Astrocyte (in vitro differentiated cells and primary cell): ENCODE measurements around the gene PPP1R14D. TPM values are rescaled to one million over a fixed set of nuclear protein-coding genes. Genes with fewer than 3 reads are reported as not detected.

Experiments used
- DNase-seq: peaks from one replicate; pipeline ENCODE4 v3.0.0-alpha.2; 2010; ENCODE audit warnings: low read depth
- FAIRE-seq: peaks from 2 replicates; lab custom pipeline; 2011; peaks lifted over from hg19 to GRCh38; lab: Jason Lieb, UNC
- H2AFZ ChIP-seq: 2 replicates; pipeline ENCODE4 v1.6.0; 2012; ENCODE audit warnings: low read depth, low read length, inconsistent platforms
- H3K27ac ChIP-seq: 2 replicates; pipeline ENCODE4 v1.5.1; 2011; ENCODE audit warnings: low read depth, low read length, inconsistent platforms
- H3K27me3 ChIP-seq: 2 replicates; pipeline ENCODE4 v1.6.0; 2011; ENCODE audit warnings: low read length, inconsistent platforms; ENCODE audit not compliant: insufficient read depth
- H3K36me3 ChIP-seq: 2 replicates; pipeline ENCODE4 v1.5.1; 2011; ENCODE audit warnings: low read length, inconsistent platforms; ENCODE audit not compliant: insufficient read depth
- H3K4me1 ChIP-seq: 2 replicates; pipeline ENCODE4 v1.5.1; 2011; ENCODE audit warnings: low read length, inconsistent platforms; ENCODE audit not compliant: insufficient read depth
- H3K4me2 ChIP-seq: 2 replicates; pipeline ENCODE4 v1.6.0; 2012; ENCODE audit warnings: low read length, inconsistent platforms
- H3K4me3 ChIP-seq: 2 replicates; pipeline ENCODE4 v1.5.1; 2011; ENCODE audit warnings: low read depth, mild to moderate bottlenecking, low read length, inconsistent platforms; ENCODE audit not compliant: insufficient read depth
- H3K79me2 ChIP-seq: 2 replicates; pipeline ENCODE4 v1.6.0; 2012; ENCODE audit warnings: mild to moderate bottlenecking, low read length, inconsistent platforms; ENCODE audit not compliant: insufficient read depth
- H3K9ac ChIP-seq: 2 replicates; pipeline ENCODE4 v1.6.0; 2012; ENCODE audit warnings: mild to moderate bottlenecking, low read length, inconsistent platforms
- H3K9me3 ChIP-seq: 2 replicates; pipeline ENCODE4 v1.5.1; 2012; ENCODE audit warnings: low read depth, mild to moderate bottlenecking, low read length, inconsistent platforms; ENCODE audit not compliant: insufficient read depth
- H4K20me1 ChIP-seq: 2 replicates; pipeline ENCODE4 v1.6.0; 2012; ENCODE audit warnings: low read length, inconsistent platforms; ENCODE audit not compliant: insufficient read depth
- H3K27ac Mint-ChIP-seq: one replicate; pipeline ENCODE4 v1.8.0; 2021; ENCODE audit warnings: mild to moderate bottlenecking, mixed read lengths; ENCODE audit not compliant: unreplicated experiment
- H3K27me3 Mint-ChIP-seq: one replicate; pipeline ENCODE4 v1.8.0; 2021; ENCODE audit warnings: low read depth, mixed read lengths; ENCODE audit not compliant: unreplicated experiment
- H3K36me3 Mint-ChIP-seq: one replicate; pipeline ENCODE4 v1.8.0; 2021; ENCODE audit warnings: low read depth, mixed read lengths; ENCODE audit not compliant: unreplicated experiment
- H3K4me1 Mint-ChIP-seq: one replicate; pipeline ENCODE4 v1.8.0; 2021; ENCODE audit warnings: low read depth, mixed read lengths; ENCODE audit not compliant: unreplicated experiment
- H3K4me3 Mint-ChIP-seq: one replicate; pipeline ENCODE4 v1.8.0; 2021; ENCODE audit warnings: mild to moderate bottlenecking, moderate library complexity, mixed read lengths; ENCODE audit not compliant: unreplicated experiment
- H3K9me3 Mint-ChIP-seq: one replicate; pipeline ENCODE4 v1.8.0; 2021; ENCODE audit warnings: mild to moderate bottlenecking, mixed read lengths; ENCODE audit not compliant: unreplicated experiment
- CTCF ChIP-seq: IDR thresholded peaks from 2 replicates; pipeline ENCODE4 v1.5.1; 2011; ENCODE audit warnings: low read depth, mild to moderate bottlenecking, inconsistent platforms, low read length, moderate library complexity; ENCODE audit not compliant: insufficient read depth
- EZH2 ChIP-seq: IDR thresholded peaks from 2 replicates; pipeline ENCODE4 v1.6.1; 2012; ENCODE audit warnings: mild to moderate bottlenecking, low read length, inconsistent platforms; ENCODE audit not compliant: insufficient read depth
- total RNA-seq: library from RNA; stranded (reverse); gene quantifications from 2 replicates; pipeline ENCODE4 v1.2.1, GENCODE V29; 2021

The PPP1R14D gene
- total RNA-seq, 1 donor from 2014 or later: not detected

GRCh38 chr15:40766906-40767837, 61.3 kb downstream of the PPP1R14D start:
- Histone ChIP-seq H3K27me3 (no peaks in the 10 kb centered on the region), H2AFZ (no peak overlapping the region), H3K9me3 (no peaks in the 10 kb centered on the region), H4K20me1 (peaks cover 46% of the 10 kb centered on the region), H3K4me3 (no peak overlapping the region), H3K9ac (no peak overlapping the region), H3K36me3 (no peaks in the 10 kb centered on the region), H3K4me2 (peak overlapping the region; percentile 42), H3K4me1 (peaks cover 59% of the 10 kb centered on the region), H3K27ac (no peak overlapping the region), H3K79me2 (no peaks in the 10 kb centered on the region)
- H3K27ac Mint-ChIP-seq: no peak overlapping the region
- no peak overlapping the region for H3K4me3 Mint-ChIP-seq
- peak; percentile 64 for DNase-seq
- no peak for FAIRE-seq
- H3K4me1 Mint-ChIP-seq: peaks cover 21% of the 10 kb centered on the region
- TF ChIP-seq CTCF: no peak
- TF ChIP-seq EZH2: no peak
- no peaks in the 10 kb centered on the region for H3K27me3 Mint-ChIP-seq
- peaks cover under 1% of the 10 kb centered on the region for H3K36me3 Mint-ChIP-seq
- no peaks in the 10 kb centered on the region for H3K9me3 Mint-ChIP-seq

DNA sequence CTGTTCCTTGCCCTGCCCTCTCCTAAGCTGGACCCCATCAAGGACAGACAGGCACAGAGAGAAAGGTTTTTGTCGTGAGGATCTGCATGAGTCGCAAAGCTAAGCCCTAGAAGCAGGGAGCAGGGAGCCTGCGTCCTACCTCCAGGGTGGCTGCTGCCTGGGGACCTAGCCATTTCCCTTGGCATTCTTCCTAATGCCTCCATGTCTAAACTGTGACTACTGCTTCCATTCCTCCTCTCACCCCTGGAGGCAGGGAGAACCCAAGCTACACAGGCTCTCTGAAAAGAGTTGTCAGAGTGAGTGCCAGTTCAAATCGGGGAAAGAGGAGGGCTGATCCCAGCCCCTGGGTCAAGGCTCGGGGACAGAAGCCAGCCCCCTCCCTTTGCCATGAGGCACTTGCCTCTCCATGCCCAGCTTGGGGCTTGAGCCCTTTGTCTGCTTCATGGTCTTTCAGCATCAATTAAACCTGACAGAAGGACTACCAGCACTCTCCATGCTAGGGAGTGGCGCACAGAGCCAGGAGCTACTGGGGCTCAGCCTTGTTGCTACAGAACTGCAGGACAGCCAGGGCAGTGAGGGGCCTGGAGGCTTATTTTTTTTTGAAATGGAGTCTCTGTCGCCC, 62.2 kb downstream of the PPP1R14D start:
- FAIRE-seq: no peak
- H3K36me3 ChIP-seq: no peaks in the 10 kb centered on the region
- H3K9me3 Mint-ChIP-seq: no peaks in the 10 kb centered on the region
- no peak overlapping the region for H3K4me3 Mint-ChIP-seq
- H2AFZ ChIP-seq: no peak overlapping the region
- H3K9me3 ChIP-seq: no peaks in the 10 kb centered on the region
- no peak overlapping the region for H3K27ac Mint-ChIP-seq
- no peaks in the 10 kb centered on the region for H3K27me3 ChIP-seq
- peaks cover 21% of the 10 kb centered on the region for H3K4me1 Mint-ChIP-seq
- H3K4me3 ChIP-seq: no peak overlapping the region
- TF ChIP-seq EZH2 (no peak), CTCF (no peak)
- no peak overlapping the region for H3K27ac ChIP-seq
- peaks cover 46% of the 10 kb centered on the region for H4K20me1 ChIP-seq
- no peaks in the 10 kb centered on the region for H3K79me2 ChIP-seq
- no peaks in the 10 kb centered on the region for H3K36me3 Mint-ChIP-seq
- H3K9ac ChIP-seq: no peak overlapping the region
- H3K27me3 Mint-ChIP-seq: no peaks in the 10 kb centered on the region
- peaks cover 59% of the 10 kb centered on the region for H3K4me1 ChIP-seq
- peak overlapping the region; percentile 42 for H3K4me2 ChIP-seq
- no peak for DNase-seq

Other genes starting within 250 kb of the PPP1R14D start
- gene KNL1, start 234.5 kb downstream of the PPP1R14D start, total RNA-seq: 2.0 and 3.3 TPM in 2 replicates
- 3.6 and 5.6 TPM in 2 replicates for gene RAD51, start 133.5 kb downstream of the PPP1R14D start, total RNA-seq
- gene RMDN3, start 73.5 kb downstream of the PPP1R14D start, total RNA-seq: 32.0 and 32.6 TPM in 2 replicates
- 6.4 and 7.3 TPM in 2 replicates for gene GCHFR, start 64.6 kb downstream of the PPP1R14D start, total RNA-seq
- gene C15orf62, start 58.7 kb downstream of the PPP1R14D start, total RNA-seq: 0.19 TPM in 1 of 2 replicates, not detected in the other
- 13.0 and 13.2 TPM in 2 replicates for gene ZFYVE19, start 21.6 kb downstream of the PPP1R14D start, total RNA-seq
- gene DNAJC17, start 21.2 kb downstream of the PPP1R14D start, total RNA-seq: 21.0 and 27.2 TPM in 2 replicates
- gene SPINT1, start 15.3 kb upstream of the PPP1R14D start, total RNA-seq: 30.1 and 40.3 TPM in 2 replicates
- 0.43 and 0.61 TPM in 2 replicates for gene RHOV, start 45.5 kb upstream of the PPP1R14D start, total RNA-seq
- gene VPS18, start 65.7 kb upstream of the PPP1R14D start, total RNA-seq: 35.8 and 37.6 TPM in 2 replicates
- gene DLL4, start 100.6 kb upstream of the PPP1R14D start, total RNA-seq: 0.09 and 0.29 TPM in 2 replicates
- gene CHAC1, start 124.8 kb upstream of the PPP1R14D start, total RNA-seq: 55.9 and 70.8 TPM in 2 replicates